Fibroblast of mammary gland (primary cell): Measurements from ENCODE around the gene PLA2G4D.

Experiments
- DNase-seq: peaks from one replicate; pipeline ENCODE4 v3.0.0-alpha.2; 2010; ENCODE audit warnings: low read depth
- H3K4me3 ChIP-seq: 2 replicates; pipeline ENCODE4 v1.5.1; 2011; ENCODE audit warnings: low read depth, mild to moderate bottlenecking, low read length, moderate library complexity; ENCODE audit not compliant: control insufficient read depth
- CTCF ChIP-seq: conservative IDR thresholded peaks from 2 replicates; pipeline ENCODE4 v1.5.1; 2011; ENCODE audit warnings: low read depth, low read length, inconsistent platforms; ENCODE audit not compliant: control insufficient read depth, insufficient read depth

The PLA2G4D gene

GRCh38 chr15:42106288-42106687 lies 11.9 kb upstream of the PLA2G4D start:
- DNase-seq: no peak
- TF ChIP-seq CTCF: no peak
- H3K4me3 ChIP-seq: no peak overlapping the region

- peak; percentile 54 for DNase-seq
- TF ChIP-seq CTCF: no peak
- no peak overlapping the region for H3K4me3 ChIP-seq
Measured at GRCh38 chr15:42104095-42104891, 9.9 kb upstream of the PLA2G4D start.

- H3K4me3 ChIP-seq: no peak overlapping the region
- no peak for TF ChIP-seq CTCF
- DNase-seq: peak; percentile 59
Measured at GRCh38 chr15:42102646-42103235, 8.4 kb upstream of the PLA2G4D start.

GRCh38 chr15:42101861-42102260 lies 7.5 kb upstream of the PLA2G4D start:
- no peak overlapping the region for H3K4me3 ChIP-seq
- peak; percentile 14 for DNase-seq
- TF ChIP-seq CTCF: no peak

- DNase-seq: peak; percentile 23
- H3K4me3 ChIP-seq: no peak overlapping the region
- TF ChIP-seq CTCF: no peak
Measured at GRCh38 chr15:42100021-42100800, 5.8 kb upstream of the PLA2G4D start.

GRCh38 chr15:42097018-42097417 lies 2.7 kb upstream of the PLA2G4D start:
- no peak overlapping the region for H3K4me3 ChIP-seq
- no peak for DNase-seq
- no peak for TF ChIP-seq CTCF
